Measurements from ENCODE around the gene MRPL18.
"Not testable (repeated sequence)": the region's sequence is repeated elsewhere in the genome, so short reads cannot be mapped to it uniquely, and the experiment has no call there.

Gene MRPL18

GRCh38 chr6:159790149-159790955 lies at the start of gene MRPL18:
TSS of gene MRPL18 (plus strand) at chr6:159790467. CDS start at chr6:159790588, 121 bp downstream.
- peak; percentile 91 for DNase-seq

- no peak for DNase-seq
Measured at GRCh38 chr6:159742165-159742564, 48.1 kb upstream of the MRPL18 start.

- no peak for DNase-seq
Measured at GRCh38 chr6:159745081-159745480, 45.2 kb upstream of the MRPL18 start.

GRCh38 chr6:159746759-159747158 lies 43.5 kb upstream of the MRPL18 start:
- no peak for DNase-seq

- not testable (repeated sequence) for DNase-seq
Measured at GRCh38 chr6:159748127-159748526, 42.1 kb upstream of the MRPL18 start.

DNA sequence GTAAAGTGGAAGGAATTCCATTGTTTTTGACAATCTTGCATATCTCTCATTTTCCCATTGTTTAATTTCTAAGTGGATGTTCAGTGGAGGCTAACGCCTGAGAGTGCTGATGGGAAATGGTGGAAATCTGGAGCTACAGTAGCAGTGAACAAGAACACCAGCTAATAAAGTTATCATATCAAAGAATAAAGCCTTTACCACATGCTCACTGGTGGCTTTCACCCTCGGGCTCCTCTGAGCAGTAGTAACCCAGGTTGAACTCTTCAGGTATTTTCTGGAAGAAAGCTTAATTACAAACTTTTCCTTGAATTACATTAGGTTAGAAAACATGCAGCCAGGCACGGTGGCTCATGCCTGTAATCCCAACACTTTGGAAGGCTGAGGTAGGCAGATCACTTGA lies 38.8 kb upstream of the MRPL18 start:
- no peak for DNase-seq

DNA sequence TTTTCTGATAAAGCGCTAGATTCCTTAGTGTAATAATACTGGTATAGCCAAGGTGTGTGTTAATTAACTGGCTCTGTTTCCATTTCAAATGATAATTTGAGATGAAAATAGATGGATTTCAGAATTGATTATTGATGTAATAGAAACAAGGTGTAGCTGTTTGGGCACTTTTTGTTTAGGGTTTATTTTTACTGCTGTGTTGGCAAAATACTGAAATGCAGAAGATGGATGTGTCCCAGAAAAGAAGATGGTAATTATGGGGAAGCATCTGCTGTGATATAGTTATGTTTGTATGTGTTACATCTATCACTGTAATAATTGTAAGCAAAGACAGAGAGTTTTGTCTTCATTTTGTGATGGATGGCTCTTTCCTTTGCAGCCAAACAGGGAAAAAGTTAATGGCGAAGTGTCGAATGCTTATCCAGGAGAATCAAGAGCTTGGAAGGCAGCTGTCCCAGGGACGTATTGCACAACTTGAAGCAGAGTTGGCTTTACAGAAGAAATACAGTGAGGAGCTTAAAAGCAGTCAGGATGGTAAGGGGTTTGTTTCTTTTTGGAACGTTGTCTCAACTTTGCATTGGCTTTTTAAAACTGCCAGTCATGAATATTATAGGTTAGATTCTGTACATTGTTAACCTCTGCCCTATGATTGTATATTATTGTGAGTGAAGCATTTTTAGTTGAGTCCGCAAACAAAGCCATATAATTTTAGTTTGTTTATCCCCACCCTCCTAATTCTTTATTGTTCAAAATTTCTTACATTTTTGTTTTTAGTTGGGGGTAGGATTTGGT lies 37.0 kb upstream of the MRPL18 start:
- no peak for DNase-seq

GRCh38 chr6:159754401-159754800 lies 35.9 kb upstream of the MRPL18 start:
- DNase-seq = no peak

DNA sequence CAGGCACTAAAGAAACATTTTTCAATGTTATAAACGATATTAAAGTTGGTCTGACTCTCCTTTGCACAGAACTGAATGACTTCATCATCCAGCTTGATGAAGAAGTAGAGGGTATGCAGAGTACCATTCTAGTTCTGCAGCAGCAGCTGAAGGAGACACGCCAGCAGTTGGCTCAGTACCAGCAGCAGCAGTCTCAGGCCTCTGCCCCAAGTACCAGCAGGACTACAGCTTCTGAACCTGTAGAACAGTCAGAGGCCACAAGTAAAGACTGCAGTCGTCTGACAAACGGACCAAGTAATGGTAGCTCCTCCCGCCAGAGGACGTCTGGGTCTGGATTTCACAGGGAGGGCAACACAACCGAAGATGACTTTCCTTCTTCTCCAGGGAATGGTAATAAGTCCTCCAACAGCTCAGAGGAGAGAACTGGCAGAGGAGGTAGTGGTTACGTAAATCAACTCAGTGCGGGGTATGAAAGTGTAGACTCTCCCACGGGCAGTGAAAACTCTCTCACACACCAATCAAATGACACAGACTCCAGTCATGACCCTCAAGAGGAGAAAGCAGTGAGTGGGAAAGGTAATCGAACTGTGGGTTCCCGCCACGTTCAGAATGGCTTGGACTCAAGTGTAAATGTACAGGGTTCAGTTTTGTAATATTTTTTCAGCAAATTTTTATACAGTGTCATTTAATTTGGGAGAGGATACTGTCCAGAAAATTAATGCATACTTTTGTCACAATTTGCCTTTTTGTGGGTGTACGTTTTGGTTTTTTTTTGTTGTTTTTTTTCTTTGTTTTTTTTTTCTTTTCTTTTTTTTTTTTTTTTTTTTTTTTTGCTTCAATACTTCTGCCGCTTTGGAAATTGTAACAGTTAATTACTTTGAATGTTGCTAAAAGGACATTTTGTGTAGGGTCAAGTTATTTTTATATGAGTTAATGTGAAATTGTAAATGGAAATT lies 35.0 kb upstream of the MRPL18 start:
- DNase-seq = no peak

DNA sequence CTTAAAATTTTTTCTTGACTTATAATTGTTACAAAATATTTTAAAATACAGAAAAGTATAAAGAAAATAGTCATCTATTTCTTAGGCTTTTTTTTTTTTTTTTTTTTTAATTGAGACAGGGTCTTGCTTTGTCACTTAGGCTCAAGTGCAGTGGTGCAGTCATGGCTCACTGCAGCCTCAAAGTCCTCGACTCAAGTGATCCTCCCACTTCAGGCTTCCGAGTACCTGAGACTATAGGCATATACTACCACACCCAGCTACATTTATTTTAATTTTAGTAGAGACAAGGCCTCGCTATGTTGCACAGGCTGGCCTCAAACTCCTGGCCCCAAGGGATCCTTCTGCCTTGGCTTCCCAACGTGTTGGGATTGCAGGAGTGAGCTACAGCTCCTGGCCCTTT lies 33.8 kb upstream of the MRPL18 start:
- DNase-seq = no peak

- DNase-seq = no peak
Measured at GRCh38 chr6:159758031-159759001, 32.0 kb upstream of the MRPL18 start.

DNA sequence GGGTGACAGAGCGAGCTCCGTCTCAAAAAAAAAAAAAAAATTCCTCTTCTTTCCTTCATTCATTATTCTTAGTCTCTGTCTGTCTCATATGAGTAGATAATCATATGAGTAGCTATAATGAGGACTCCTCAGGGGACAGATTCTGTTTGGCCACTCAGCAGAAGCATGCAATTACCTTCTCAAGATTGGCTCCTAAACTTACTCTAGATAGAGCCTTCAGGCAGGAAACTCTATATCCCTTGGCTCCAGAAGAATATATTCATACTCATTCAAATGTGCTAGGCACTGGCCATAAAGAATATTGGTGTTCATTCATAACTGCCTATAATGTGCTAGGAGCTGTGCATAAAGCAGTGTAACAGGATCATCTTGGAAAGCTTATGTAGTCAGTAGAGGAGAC lies 30.6 kb upstream of the MRPL18 start:
- DNase-seq = no peak

GRCh38 chr6:159760602-159761057 lies 29.6 kb upstream of the MRPL18 start:
- no peak for DNase-seq

- DNase-seq = peak; percentile 40
Measured at GRCh38 chr6:159761129-159761872, 29.0 kb upstream of the MRPL18 start.

DNA sequence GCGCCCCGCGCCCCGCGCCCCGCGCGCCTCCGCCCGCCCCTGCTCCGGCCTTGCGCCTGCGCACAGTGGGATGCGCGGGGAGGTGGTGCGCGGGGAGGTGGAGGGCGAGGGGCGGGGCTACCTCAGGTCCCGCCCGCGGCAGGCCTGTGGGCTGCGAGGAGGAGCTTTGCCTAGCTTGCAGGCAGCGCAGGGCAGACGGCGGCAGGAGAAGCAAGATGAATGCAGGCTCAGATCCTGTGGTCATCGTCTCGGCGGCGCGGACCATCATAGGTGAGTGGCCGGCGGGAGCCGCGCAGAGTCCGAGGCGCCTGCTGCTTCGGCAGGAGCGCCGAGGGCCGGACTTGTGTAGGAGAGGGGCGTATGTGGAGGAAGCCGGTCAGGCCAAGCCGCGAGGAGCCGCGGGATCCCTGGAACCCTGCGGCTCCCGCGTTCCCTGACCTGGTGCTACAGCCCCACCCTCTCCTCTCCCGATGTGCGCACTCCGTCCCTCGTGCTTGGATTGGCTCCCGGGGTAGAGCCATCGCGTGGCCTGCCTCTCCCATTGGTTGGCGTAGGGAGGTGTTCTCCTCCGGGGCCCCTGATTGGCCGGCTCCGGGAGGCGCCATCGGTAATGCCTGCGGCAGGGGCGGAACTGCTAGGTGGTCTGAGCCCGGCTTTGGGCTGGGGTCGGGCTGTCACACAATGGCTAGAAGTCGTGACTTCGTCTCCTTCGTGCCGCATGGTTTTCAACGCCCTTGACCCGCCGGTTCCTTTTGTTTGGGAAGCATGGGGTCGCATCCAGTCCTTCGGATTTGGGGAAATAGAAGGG lies 28.2 kb upstream of the MRPL18 start, which contains the start of gene ACAT2:
Gene ACAT2, plus strand, starts transcription at position 173 of the 808 bp plus-strand sequence. Its CDS starts 43 bp downstream, at position 216.
- DNase-seq = peak; percentile 96

DNA sequence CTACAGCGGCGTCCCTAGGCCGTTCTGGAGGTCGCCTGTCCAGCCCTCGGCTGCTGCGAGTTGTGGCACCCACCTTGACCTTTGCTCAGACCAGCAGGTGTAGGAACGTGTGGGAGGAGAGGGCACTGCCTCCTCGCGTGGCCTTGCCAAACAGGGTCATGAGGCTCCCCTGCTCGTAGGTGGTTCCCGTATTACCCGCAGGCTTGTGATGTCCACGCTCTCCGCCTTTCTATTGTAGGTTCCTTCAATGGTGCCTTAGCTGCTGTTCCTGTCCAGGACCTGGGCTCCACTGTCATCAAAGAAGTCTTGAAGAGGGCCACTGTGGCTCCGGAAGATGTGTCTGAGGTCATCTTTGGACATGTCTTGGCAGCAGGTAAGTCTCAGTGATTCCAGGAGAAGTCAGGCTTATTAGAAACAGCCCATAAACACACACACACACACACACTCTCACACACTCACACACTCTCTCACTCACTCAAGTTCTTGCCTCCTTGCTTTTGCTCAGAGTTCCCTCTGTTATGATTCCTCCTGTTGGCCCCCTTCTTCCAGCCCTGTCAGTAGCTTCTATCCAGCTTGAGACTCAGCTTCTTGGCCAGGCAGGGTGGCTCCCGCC lies 27.5 kb upstream of the MRPL18 start:
- DNase-seq = no peak

- DNase-seq = no peak
Measured at GRCh38 chr6:159766906-159767305, 23.4 kb upstream of the MRPL18 start.

GRCh38 chr6:159769470-159769869 lies 20.8 kb upstream of the MRPL18 start:
- DNase-seq = no peak

DNA sequence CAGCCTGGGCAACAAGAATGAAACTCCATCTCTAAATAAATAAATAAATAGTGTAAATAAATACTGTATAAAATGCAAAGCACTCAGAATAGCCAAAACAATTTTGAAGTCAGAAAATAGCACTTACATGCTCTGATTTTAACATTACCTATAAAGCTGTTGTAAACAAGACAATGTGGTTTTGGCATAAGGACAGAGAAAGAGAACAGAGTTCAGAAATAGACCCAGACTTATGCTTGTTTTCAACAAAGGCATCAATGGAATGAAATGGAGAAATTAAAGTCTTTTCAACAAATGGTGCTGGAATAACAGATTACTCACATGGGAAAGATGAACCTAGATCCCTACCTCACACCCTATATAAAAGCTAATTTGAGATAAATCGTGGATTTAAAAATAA lies 18.1 kb upstream of the MRPL18 start:
- DNase-seq = no peak

Data from NK-92 treated with Interleukin-12 subunit alpha and Interleukin-12 subunit beta, amount 100 ng/mL, for 24 hours (cell line).